Measurements from ENCODE around the gene FPR3. TPM values are rescaled to one million over a fixed set of nuclear protein-coding genes. Genes with fewer than 3 reads are reported as not detected.

The FPR3 gene
- total RNA-seq, 1 donor from 2014 or later, result not detected

GRCh38 chr19:51810223-51810622 lies 15.3 kb downstream of the FPR3 start:
- peaks cover 32% of the 10 kb centered on the region for H3K9me3 Mint-ChIP-seq (ENCODE audit: unreplicated experiment)
- H3K36me3 Mint-ChIP-seq (ENCODE audit: unreplicated experiment), result no peaks in the 10 kb centered on the region
- no peak overlapping the region for H3K4me3 Mint-ChIP-seq (ENCODE audit: unreplicated experiment)
- no peaks in the 10 kb centered on the region for H3K4me1 Mint-ChIP-seq (ENCODE audit: unreplicated experiment)
- no peak for DNase-seq (ENCODE audit: extremely low spot score, unreplicated experiment)
- TF ChIP-seq CTCF (IDR thresholded peaks at IDR 0.05), result no peak
- H3K27ac Mint-ChIP-seq (ENCODE audit: unreplicated experiment), result no peak overlapping the region
- no peaks in the 10 kb centered on the region for H3K27me3 Mint-ChIP-seq (ENCODE audit: unreplicated experiment)

- Mint-ChIP-seq H3K36me3 (ENCODE audit: unreplicated experiment) (no peaks in the 10 kb centered on the region), H3K9me3 (ENCODE audit: unreplicated experiment) (peaks cover 32% of the 10 kb centered on the region), H3K27ac (ENCODE audit: unreplicated experiment) (no peak overlapping the region), H3K27me3 (ENCODE audit: unreplicated experiment) (no peaks in the 10 kb centered on the region), H3K4me1 (ENCODE audit: unreplicated experiment) (no peaks in the 10 kb centered on the region), H3K4me3 (ENCODE audit: unreplicated experiment) (no peak overlapping the region)
- no peak for TF ChIP-seq CTCF (IDR thresholded peaks at IDR 0.05)
- no peak for DNase-seq (ENCODE audit: extremely low spot score, unreplicated experiment)
These were observed 16.4 kb downstream of the FPR3 start for GRCh38 chr19:51811344-51811743.

- Mint-ChIP-seq H3K4me1 (ENCODE audit: unreplicated experiment) (no peaks in the 10 kb centered on the region), H3K9me3 (ENCODE audit: unreplicated experiment) (peaks cover 47% of the 10 kb centered on the region)
These were observed 20.1 kb downstream of the FPR3 start for GRCh38 chr19:51815043-51815442.

GRCh38 chr19:51816711-51817110 lies 21.8 kb downstream of the FPR3 start:
- Mint-ChIP-seq H3K27ac (ENCODE audit: unreplicated experiment) (no peak overlapping the region), H3K9me3 (ENCODE audit: unreplicated experiment) (peaks cover 47% of the 10 kb centered on the region)

More at GRCh38 chr19:51815043-51815442, 20.1 kb downstream of the FPR3 start:
- no peak overlapping the region for H3K4me3 Mint-ChIP-seq (ENCODE audit: unreplicated experiment)
- DNase-seq (ENCODE audit: extremely low spot score, unreplicated experiment), result no peak
- no peak overlapping the region for H3K27ac Mint-ChIP-seq (ENCODE audit: unreplicated experiment)
- no peaks in the 10 kb centered on the region for H3K36me3 Mint-ChIP-seq (ENCODE audit: unreplicated experiment)
- no peak for TF ChIP-seq CTCF (IDR thresholded peaks at IDR 0.05)
- H3K27me3 Mint-ChIP-seq (ENCODE audit: unreplicated experiment), result no peaks in the 10 kb centered on the region

GRCh38 chr19:51820011-51820410 lies 25.1 kb downstream of the FPR3 start:
- H3K4me3 Mint-ChIP-seq (ENCODE audit: unreplicated experiment), result no peak overlapping the region
- no peak for TF ChIP-seq CTCF (IDR thresholded peaks at IDR 0.05)
- no peaks in the 10 kb centered on the region for H3K4me1 Mint-ChIP-seq (ENCODE audit: unreplicated experiment)
- peaks cover 58% of the 10 kb centered on the region for H3K9me3 Mint-ChIP-seq (ENCODE audit: unreplicated experiment)
- no peak for DNase-seq (ENCODE audit: extremely low spot score, unreplicated experiment)
- H3K27ac Mint-ChIP-seq (ENCODE audit: unreplicated experiment), result no peak overlapping the region
- H3K27me3 Mint-ChIP-seq (ENCODE audit: unreplicated experiment), result no peaks in the 10 kb centered on the region
- no peaks in the 10 kb centered on the region for H3K36me3 Mint-ChIP-seq (ENCODE audit: unreplicated experiment)

More at GRCh38 chr19:51816711-51817110, 21.8 kb downstream of the FPR3 start:
- no peak for TF ChIP-seq CTCF (IDR thresholded peaks at IDR 0.05)
- no peaks in the 10 kb centered on the region for H3K36me3 Mint-ChIP-seq (ENCODE audit: unreplicated experiment)
- H3K4me3 Mint-ChIP-seq (ENCODE audit: unreplicated experiment), result no peak overlapping the region
- no peaks in the 10 kb centered on the region for H3K27me3 Mint-ChIP-seq (ENCODE audit: unreplicated experiment)
- no peak for DNase-seq (ENCODE audit: extremely low spot score, unreplicated experiment)
- H3K4me1 Mint-ChIP-seq (ENCODE audit: unreplicated experiment), result no peaks in the 10 kb centered on the region
